ENCODE results near the gene DIPK2A. TPM values are rescaled to one million over a fixed set of nuclear protein-coding genes. Genes with fewer than 3 reads are reported as not detected.
A peak's percentile ranks its signal among the peaks of the same experiment; 100 is the strongest.

DIPK2A gene
- total and polyA plus RNA-seq, 7 donors = 2.6 to 9.8 (median 4.5) TPM

DNA sequence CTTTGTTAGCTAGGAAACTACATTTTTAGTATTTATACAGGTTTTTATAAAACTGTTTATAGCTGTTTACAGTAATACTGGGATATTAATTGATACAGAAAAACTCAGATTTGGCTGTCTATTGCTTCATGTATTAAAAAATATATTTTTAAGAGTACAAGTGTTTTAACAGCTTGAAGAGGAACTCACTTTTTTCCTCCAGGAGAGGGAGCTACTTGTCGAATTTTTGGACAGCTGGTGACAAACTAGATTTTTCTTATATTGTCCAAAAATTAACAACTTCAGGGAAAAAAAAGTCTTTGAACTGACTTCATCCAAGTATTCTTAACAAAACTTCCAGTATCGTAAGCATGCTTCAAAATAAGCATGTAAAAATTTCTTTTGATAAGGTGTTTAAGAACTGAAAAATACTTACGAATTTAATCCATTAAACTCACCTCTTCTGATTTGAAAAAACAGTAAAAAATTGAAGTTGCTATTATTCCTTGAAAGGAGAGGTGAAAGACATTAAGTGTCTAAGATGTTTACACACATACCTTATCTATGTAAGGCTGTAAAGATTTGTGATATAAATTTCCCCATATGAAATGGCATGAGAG lies 4.0 kb downstream of the DIPK2A start:
- DNase-seq = no peak
- no peak for ATAC-seq
- Histone ChIP-seq H3K27me3 (ENCODE audit: insufficient read depth in 3 of 3, low read length in 2 of 3) (no peaks in the 10 kb centered on the region), H3K9me3 (no peaks in the 10 kb centered on the region), H3K4me1 (peaks cover 47% of the 10 kb centered on the region), H3K4me3 (peak overlapping the region; percentile 77), H3K27ac (no peak overlapping the region), H3K36me3 (ENCODE audit: insufficient read depth in 1 of 2, low read depth in 1 of 2) (no peaks in the 10 kb centered on the region)
- intact Hi-C loops (cut with DNase I) = no loop called here
- TF ChIP-seq CTCF (IDR thresholded peaks at IDR 0.05) = peak; percentile 51
- 43 to 53% (median 44%) methylated on average over 3 of the region's 3 CpGs for WGBS, 3 donors

- H3K36me3 ChIP-seq (ENCODE audit: insufficient read depth in 1 of 2, low read depth in 1 of 2) = no peaks in the 10 kb centered on the region
- no peaks in the 10 kb centered on the region for H3K27me3 ChIP-seq (ENCODE audit: insufficient read depth in 3 of 3, low read length in 2 of 3)
- WGBS, 3 donors = 44 to 70% (median 47%) methylated on average over 4 of the region's 4 CpGs
- peaks cover 47% of the 10 kb centered on the region for H3K4me1 ChIP-seq
- no peak for DNase-seq
- H3K4me3 ChIP-seq = peak overlapping the region; percentile 17
- peak overlapping the region; percentile 5 for H3K27ac ChIP-seq
- intact Hi-C loops (cut with DNase I) = no loop called here
- no peak for TF ChIP-seq CTCF (IDR thresholded peaks at IDR 0.05)
- no peak for ATAC-seq
- H3K9me3 ChIP-seq = no peaks in the 10 kb centered on the region
These were observed 6.0 kb downstream of the DIPK2A start for GRCh38 chr3:143977341-143978262.

- Histone ChIP-seq H3K9me3 (no peaks in the 10 kb centered on the region), H3K4me1 (peaks cover 47% of the 10 kb centered on the region), H3K27me3 (ENCODE audit: insufficient read depth in 3 of 3, low read length in 2 of 3) (no peaks in the 10 kb centered on the region), H3K36me3 (ENCODE audit: insufficient read depth in 1 of 2, low read depth in 1 of 2) (no peaks in the 10 kb centered on the region), H3K27ac (no peak overlapping the region), H3K4me3 (no peak overlapping the region)
- intact Hi-C loops (cut with DNase I) = no loop called here
- ATAC-seq = no peak
- no peak for DNase-seq
- no peak for TF ChIP-seq CTCF (IDR thresholded peaks at IDR 0.05)
- 60 to 75% (median 66%) methylated on average over 1 of the region's 1 CpG for WGBS, 3 donors
These were observed 6.6 kb downstream of the DIPK2A start for GRCh38 chr3:143978263-143978631.

DNA sequence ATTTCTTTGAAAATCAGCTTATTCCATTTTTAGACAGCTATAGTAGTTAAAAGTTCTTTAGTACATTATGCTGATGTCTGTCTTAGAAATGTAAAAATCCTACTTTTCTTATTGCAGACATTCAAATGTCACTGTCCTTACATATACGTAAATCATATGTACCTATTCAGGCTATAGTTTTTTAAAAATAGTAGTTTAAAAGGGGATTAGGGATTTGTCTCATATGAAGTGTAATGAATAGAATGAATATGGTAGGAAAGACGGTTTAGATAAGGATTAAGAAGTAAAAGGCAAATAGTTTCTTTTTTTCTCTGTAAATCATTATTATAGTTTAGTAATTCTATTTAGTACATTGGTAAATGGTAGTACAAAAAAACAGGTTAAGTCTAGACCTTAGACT lies 7.4 kb downstream of the DIPK2A start:
- H3K27ac ChIP-seq = no peak overlapping the region
- H3K9me3 ChIP-seq = no peaks in the 10 kb centered on the region
- TF ChIP-seq CTCF (IDR thresholded peaks at IDR 0.05) = no peak
- intact Hi-C loops (cut with DNase I) = no loop called here
- no peaks in the 10 kb centered on the region for H3K36me3 ChIP-seq (ENCODE audit: insufficient read depth in 1 of 2, low read depth in 1 of 2)
- 85 to 89% (median 87%) methylated on average over 2 of the region's 2 CpGs for WGBS, 3 donors
- H3K4me3 ChIP-seq = no peak overlapping the region
- peaks cover 43% of the 10 kb centered on the region for H3K4me1 ChIP-seq
- no peak for ATAC-seq
- no peaks in the 10 kb centered on the region for H3K27me3 ChIP-seq (ENCODE audit: insufficient read depth in 3 of 3, low read length in 2 of 3)
- no peak for DNase-seq

Measured in psoas muscle (tissue), 8 donors.